Neural progenitor cell (in vitro differentiated cells): ENCODE data around the gene HTR3C.

Source experiments
- EZH2 ChIP-seq: fragments of 200-600 bp; sonication (generic); IDR thresholded peaks from 2 replicates; pipeline ENCODE4 v1.6.1; 2017; ENCODE audit warnings: antibody characterized with exemption, mild to moderate bottlenecking, moderate library complexity
- EZH2phosphoT487 ChIP-seq: fragments of 200-600 bp; sonication (generic); IDR thresholded peaks from 2 replicates; pipeline ENCODE4 v1.6.1; 2017; ENCODE audit warnings: antibody characterized with exemption
- TF ChIP-seq, protein P1 (sequence below): fragments of 200-600 bp; sonication (generic); IDR thresholded peaks from 2 replicates; pipeline ENCODE4 v1.5.1; 2017; ENCODE audit warnings: antibody characterized with exemption, mild to moderate bottlenecking

DNA sequence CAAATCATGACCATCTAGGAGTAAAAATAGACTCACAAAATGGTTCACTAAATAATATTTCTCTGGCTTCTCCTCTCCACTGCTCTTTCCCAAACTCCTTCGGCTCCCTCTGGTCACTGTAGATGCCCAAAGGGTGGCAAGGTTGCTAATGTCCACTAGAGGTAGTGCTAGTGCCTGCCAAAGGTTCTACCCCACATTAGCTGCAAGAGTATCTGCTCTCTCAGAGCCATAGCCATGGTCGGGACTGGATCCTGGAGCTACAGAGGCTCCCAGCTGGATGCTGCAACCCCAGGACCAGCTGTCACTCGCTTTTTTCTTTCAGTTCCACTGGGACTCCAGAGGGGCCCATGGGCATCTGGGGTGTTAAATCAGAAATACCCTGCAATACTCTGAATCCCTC is 12.8 kb upstream of the HTR3C start:
- TF ChIP-seq, protein P1, sequence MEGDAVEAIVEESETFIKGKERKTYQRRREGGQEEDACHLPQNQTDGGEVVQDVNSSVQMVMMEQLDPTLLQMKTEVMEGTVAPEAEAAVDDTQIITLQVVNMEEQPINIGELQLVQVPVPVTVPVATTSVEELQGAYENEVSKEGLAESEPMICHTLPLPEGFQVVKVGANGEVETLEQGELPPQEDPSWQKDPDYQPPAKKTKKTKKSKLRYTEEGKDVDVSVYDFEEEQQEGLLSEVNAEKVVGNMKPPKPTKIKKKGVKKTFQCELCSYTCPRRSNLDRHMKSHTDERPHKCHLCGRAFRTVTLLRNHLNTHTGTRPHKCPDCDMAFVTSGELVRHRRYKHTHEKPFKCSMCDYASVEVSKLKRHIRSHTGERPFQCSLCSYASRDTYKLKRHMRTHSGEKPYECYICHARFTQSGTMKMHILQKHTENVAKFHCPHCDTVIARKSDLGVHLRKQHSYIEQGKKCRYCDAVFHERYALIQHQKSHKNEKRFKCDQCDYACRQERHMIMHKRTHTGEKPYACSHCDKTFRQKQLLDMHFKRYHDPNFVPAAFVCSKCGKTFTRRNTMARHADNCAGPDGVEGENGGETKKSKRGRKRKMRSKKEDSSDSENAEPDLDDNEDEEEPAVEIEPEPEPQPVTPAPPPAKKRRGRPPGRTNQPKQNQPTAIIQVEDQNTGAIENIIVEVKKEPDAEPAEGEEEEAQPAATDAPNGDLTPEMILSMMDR = peak; percentile 50
- TF ChIP-seq EZH2 (no peak), EZH2phosphoT487 (no peak)
